Spinal cord (tissue), 10 donors: ENCODE results near the gene DDI2. TPM values are rescaled to one million over a fixed set of nuclear protein-coding genes. Genes with fewer than 3 reads are reported as not detected.

ENCODE experiments used
- DNase-seq, 6 donors: peaks; one replicate each; pipeline versions ENCODE4 v3.0.0 to v3.0.0-alpha.2; 2013 to 2015; ENCODE audit warnings: low spot score in 6 of 6, low read depth in 4 of 6
- H3K27ac ChIP-seq: one replicate; pipeline ENCODE4 v1.5.1; 2013; ENCODE audit warnings: low read depth, low read length, control low read depth
- H3K27me3 ChIP-seq: one replicate; pipeline ENCODE4 v1.6.1; 2013; ENCODE audit warnings: low read length; ENCODE audit not compliant: control insufficient read depth, insufficient read depth
- H3K36me3 ChIP-seq: one replicate; pipeline ENCODE4 v1.6.1; 2013; ENCODE audit warnings: low read length; ENCODE audit not compliant: control insufficient read depth, insufficient read depth
- H3K4me1 ChIP-seq: one replicate; pipeline ENCODE4 v1.6.1; 2013; ENCODE audit warnings: low read length; ENCODE audit not compliant: control insufficient read depth, insufficient read depth
- H3K4me3 ChIP-seq: one replicate; pipeline ENCODE4 v1.5.1; 2013; ENCODE audit warnings: low read depth, low read length, control low read depth
- H3K9me3 ChIP-seq: one replicate; pipeline ENCODE4 v1.6.1; 2013; ENCODE audit warnings: low read length; ENCODE audit not compliant: control insufficient read depth, insufficient read depth
- WGBS: methylation state at CpG from one replicate; pipeline ENCODE4 v1.1.5; 2013; ENCODE audit warnings: missing lambda C conversion rate; ENCODE audit not compliant: insufficient coverage; 5-methylcytosine and 5-hydroxymethylcytosine counted together
- polyA plus RNA-seq, 2 donors: library from polyadenylated mRNA; unstranded; fragments of 120-200 nt; gene quantifications; one replicate each; pipeline ENCODE4 v1.2.1, GENCODE V29; 2013; ENCODE audit not compliant: insufficient read length in 2 of 2
- total RNA-seq, 2 donors: library from RNA; depleted of rRNA in 1 of 2; stranded (reverse); fragments of 120-200 nt in 1 of 2; fragments of >200 nt in 1 of 2; gene quantifications; one replicate each; pipeline versions ENCODE4 v1.2.3 to v1.2.4, GENCODE V29; 2013 to 2014
- donor health status: healthy.

DDI2 gene
- total and polyA plus RNA-seq, 4 donors, result 9.5 to 26.6 (median 12.2) TPM

DNA sequence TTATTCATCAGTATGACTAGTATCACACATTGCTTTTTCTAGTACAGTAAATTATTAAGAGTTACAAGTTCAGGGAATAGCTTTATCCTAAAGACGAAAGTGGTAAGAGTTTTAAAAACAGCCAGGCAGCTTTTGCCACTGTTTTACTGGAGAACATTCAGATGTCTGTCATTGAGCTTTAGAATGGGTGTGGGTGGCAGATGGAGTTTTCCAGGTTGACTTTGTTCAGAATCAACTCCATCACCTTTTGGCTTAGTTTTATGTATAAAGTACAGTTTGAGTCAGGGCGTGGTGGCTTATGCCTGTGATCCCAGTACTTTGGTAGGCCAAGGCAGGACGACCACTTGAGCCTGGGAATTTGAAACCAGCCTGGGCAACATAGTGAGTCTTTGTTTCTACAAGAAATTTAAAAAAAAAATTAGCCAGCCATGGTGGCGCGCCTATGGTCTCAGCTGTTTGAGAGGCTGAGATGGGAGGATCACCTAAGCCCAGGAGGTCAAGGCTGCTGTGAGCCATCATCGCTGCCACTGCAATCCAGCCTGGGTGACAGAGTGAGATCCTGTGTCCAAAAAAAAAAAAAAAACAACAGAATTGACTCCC lies 36.9 kb downstream of the DDI2 start:
- H3K36me3 ChIP-seq, result peaks cover 18% of the 10 kb centered on the region
- DNase-seq, result no peak

DNA sequence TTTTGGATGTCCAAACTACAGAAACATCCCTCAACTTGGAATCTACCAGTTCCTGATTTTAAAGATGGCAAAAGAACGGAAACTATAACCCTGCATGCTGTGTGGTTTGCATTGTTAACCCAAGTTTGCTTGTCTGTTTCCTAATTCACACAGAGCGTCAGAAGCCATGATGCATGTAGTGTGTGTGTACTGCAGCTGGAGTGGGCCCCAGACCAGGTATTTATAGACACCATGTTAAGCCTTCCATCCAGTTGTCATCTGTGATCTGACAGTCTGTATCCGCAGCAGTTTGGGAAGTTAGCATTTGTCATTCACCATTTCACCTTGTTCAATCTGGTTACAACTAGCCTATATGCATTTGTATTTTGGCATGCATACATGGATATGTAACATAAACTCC lies 39.2 kb downstream of the DDI2 start:
- no peak for DNase-seq
- H3K4me1 ChIP-seq, result no peaks in the 10 kb centered on the region
- whole genome bisulfite sequencing, result 100% methylated on average over 1 of the region's 3 CpGs
- H3K27ac ChIP-seq, result no peak overlapping the region
- no peaks in the 10 kb centered on the region for H3K9me3 ChIP-seq
- peaks cover 15% of the 10 kb centered on the region for H3K36me3 ChIP-seq
- no peaks in the 10 kb centered on the region for H3K27me3 ChIP-seq
- no peak overlapping the region for H3K4me3 ChIP-seq

More for the DNA sequence above, 36.9 kb downstream of the DDI2 start:
- 97% methylated on average over 3 of the region's 6 CpGs for WGBS
- Histone ChIP-seq H3K9me3 (no peaks in the 10 kb centered on the region), H3K4me3 (no peak overlapping the region), H3K27ac (no peak overlapping the region), H3K27me3 (no peaks in the 10 kb centered on the region), H3K4me1 (no peaks in the 10 kb centered on the region)

DNA sequence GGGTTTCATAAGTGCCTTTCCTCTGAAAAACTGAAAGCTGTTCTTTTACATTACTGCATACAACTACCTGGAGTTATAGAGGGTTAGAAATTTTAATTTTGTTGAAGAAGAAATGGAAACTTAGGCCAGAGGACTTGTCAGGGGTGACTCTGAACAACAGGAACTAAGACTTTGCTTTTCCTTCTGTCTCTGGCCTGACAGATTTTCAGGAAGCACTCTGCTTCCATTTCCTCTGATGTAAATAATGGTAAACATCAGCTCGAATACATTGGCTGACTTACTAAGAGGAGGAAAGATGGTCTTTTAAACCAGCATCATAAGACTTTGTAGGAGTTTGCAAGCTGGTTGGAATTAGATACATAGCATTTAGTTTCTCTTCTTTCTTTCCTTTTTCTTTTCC lies 39.8 kb downstream of the DDI2 start:
- no peak for DNase-seq
- Histone ChIP-seq H3K36me3 (peaks cover 13% of the 10 kb centered on the region), H3K27me3 (no peaks in the 10 kb centered on the region), H3K27ac (no peak overlapping the region), H3K4me1 (no peaks in the 10 kb centered on the region), H3K4me3 (no peak overlapping the region), H3K9me3 (no peaks in the 10 kb centered on the region)
- no CpG with 5 or more reads among the region's 1 CpG for WGBS

DNA sequence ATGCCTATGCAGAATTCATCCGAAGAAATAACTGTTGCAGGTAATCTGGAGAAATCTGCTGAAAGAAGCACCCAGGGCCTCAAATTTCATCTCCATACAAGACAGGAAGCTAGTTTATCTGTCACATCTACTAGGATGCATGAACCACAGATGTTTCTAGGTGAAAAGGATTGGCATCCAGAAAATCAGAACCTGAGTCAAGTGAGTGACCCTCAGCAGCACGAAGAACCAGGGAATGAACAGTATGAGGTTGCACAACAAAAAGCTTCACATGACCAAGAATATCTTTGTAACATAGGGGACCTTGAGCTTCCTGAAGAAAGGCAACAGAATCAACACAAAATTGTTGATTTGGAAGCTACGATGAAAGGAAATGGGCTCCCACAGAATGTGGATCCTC lies 42.9 kb downstream of the DDI2 start:
- H3K4me1 ChIP-seq, result no peaks in the 10 kb centered on the region
- peaks cover 9% of the 10 kb centered on the region for H3K36me3 ChIP-seq
- 96% methylated on average over 2 of the region's 3 CpGs for WGBS
- H3K27ac ChIP-seq, result no peak overlapping the region
- DNase-seq, result no peak
- no peak overlapping the region for H3K4me3 ChIP-seq
- H3K27me3 ChIP-seq, result no peaks in the 10 kb centered on the region
- H3K9me3 ChIP-seq, result no peaks in the 10 kb centered on the region

- H3K36me3 ChIP-seq, result peaks cover 7% of the 10 kb centered on the region
- H3K27ac ChIP-seq, result no peak overlapping the region
- 100% methylated on average over 2 of the region's 2 CpGs for WGBS
- H3K27me3 ChIP-seq, result no peaks in the 10 kb centered on the region
- H3K9me3 ChIP-seq, result no peaks in the 10 kb centered on the region
- no peak overlapping the region for H3K4me3 ChIP-seq
- H3K4me1 ChIP-seq, result no peaks in the 10 kb centered on the region
- no peak for DNase-seq
Observed at GRCh38 chr1:15662477-15662876, 45.2 kb downstream of the DDI2 start.

GRCh38 chr1:15663925-15664324 lies 46.7 kb downstream of the DDI2 start:
- H3K4me1 ChIP-seq, result no peaks in the 10 kb centered on the region

DNA sequence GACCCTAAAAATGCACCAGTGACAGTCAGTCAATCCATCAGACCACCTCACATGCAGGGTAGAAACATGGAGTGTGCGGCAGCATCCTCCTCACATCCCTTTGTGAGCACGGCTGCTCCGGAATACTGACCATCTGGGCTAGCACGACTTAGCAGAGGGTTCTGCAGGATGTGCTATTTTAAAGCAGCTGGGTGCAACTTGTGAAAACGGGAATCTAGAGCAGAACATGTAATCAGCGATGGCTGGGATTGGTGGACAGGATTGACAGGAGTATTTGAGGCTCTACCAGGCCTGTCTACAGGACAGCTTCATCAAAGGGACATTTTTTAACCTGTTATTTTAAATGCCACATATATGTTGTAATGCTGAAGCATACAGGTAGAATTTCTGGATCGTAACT lies 50.1 kb downstream of the DDI2 start:
- H3K36me3 ChIP-seq, result no peaks in the 10 kb centered on the region
- no peak overlapping the region for H3K27ac ChIP-seq
- WGBS, result 78% methylated on average over 7 of the region's 7 CpGs
- H3K4me1 ChIP-seq, result no peaks in the 10 kb centered on the region
- DNase-seq, result peak in 1 of 6 donors; percentile 27
- no peaks in the 10 kb centered on the region for H3K27me3 ChIP-seq
- no peak overlapping the region for H3K4me3 ChIP-seq
- no peaks in the 10 kb centered on the region for H3K9me3 ChIP-seq

More at GRCh38 chr1:15663925-15664324, 46.7 kb downstream of the DDI2 start:
- Histone ChIP-seq H3K4me3 (no peak overlapping the region), H3K9me3 (no peaks in the 10 kb centered on the region), H3K27ac (no peak overlapping the region), H3K27me3 (no peaks in the 10 kb centered on the region), H3K36me3 (peaks cover 4% of the 10 kb centered on the region)
- no peak for DNase-seq
- no CpG with 5 or more reads among the region's 3 CpGs for WGBS

DNA sequence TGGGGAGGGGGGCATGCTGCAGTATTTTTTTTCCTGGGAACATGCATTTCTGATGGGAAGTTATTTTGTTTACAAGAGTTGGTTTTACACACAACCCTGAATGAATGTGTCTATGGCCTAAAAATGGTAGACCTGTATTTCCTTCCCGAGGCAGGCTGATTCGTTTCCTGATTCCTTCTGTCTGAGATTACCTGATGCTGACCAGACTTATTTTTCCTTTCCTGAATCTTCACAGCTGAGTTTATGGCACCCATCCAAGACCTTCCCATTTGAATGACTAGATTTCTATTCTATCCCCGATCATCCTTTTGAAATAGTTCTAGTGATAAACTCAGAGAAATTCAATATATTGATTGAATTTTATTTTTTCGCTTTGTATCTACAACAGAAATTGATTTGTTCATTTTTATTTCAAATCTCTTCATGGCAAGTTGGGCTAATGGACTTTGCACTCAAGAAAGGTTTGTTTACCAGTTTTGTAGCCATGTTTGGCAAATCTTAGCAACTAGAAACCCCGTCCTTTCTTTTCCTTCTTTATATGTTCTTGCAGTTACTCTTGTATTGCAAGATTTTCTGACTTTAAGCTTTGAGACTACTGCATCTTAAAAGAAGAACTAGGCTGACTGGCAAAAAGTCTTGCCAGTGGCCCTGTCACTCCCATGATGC lies 51.0 kb downstream of the DDI2 start:
- WGBS, result no CpG with 5 or more reads among the region's 5 CpGs
- Histone ChIP-seq H3K36me3 (no peaks in the 10 kb centered on the region), H3K4me1 (no peaks in the 10 kb centered on the region), H3K9me3 (no peaks in the 10 kb centered on the region), H3K4me3 (no peak overlapping the region), H3K27ac (no peak overlapping the region), H3K27me3 (no peaks in the 10 kb centered on the region)
- no peak for DNase-seq

GRCh38 chr1:15669074-15669473 lies 51.8 kb downstream of the DDI2 start:
- Histone ChIP-seq H3K36me3 (no peaks in the 10 kb centered on the region), H3K4me3 (no peak overlapping the region), H3K9me3 (no peaks in the 10 kb centered on the region), H3K27me3 (no peaks in the 10 kb centered on the region), H3K4me1 (no peaks in the 10 kb centered on the region), H3K27ac (no peak overlapping the region)
- 92% methylated on average over 2 of the region's 10 CpGs for WGBS
- DNase-seq, result no peak

DNA sequence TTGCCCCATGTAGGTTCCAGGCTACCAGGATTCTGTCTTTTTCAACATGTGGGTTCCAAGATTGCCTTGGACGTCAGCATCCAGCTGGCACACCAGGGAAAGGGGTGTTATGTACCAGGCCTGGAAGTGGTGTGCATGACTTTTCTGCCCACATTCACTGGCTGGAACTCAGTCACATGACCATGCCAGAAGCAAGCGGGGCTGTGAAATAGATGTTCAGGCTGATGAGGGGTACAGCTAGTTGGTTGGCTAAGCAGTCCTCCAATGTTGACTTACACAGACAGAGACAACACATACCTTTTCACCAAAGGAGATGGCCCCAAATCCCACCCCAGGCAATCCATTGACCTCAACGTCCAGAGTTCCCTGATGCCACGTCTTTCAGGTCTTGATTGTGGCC lies 52.6 kb downstream of the DDI2 start:
- Histone ChIP-seq H3K4me1 (no peaks in the 10 kb centered on the region), H3K4me3 (no peak overlapping the region), H3K36me3 (no peaks in the 10 kb centered on the region), H3K27ac (no peak overlapping the region), H3K27me3 (no peaks in the 10 kb centered on the region), H3K9me3 (no peaks in the 10 kb centered on the region)
- 88% methylated on average over 3 of the region's 4 CpGs for WGBS
- DNase-seq, result no peak
